Liver (tissue), 9 donors: ENCODE results near the gene AUH. TPM values are rescaled to one million over a fixed set of nuclear protein-coding genes. Genes with fewer than 3 reads are reported as not detected.

Experiments
- DNase-seq: peaks from one replicate; pipeline ENCODE4 v3.0.0-alpha.2; 2017; ENCODE audit warnings: low spot score
- H3K27ac ChIP-seq, 2 donors: one replicate each; pipeline ENCODE4 v1.7.0; 2013; ENCODE audit warnings: inconsistent platforms in 2 of 2, low read length in 2 of 2, control low read depth in 1 of 2, low read depth in 1 of 2, mild to moderate bottlenecking in 1 of 2
- H3K27me3 ChIP-seq, 4 donors: one replicate each; pipeline versions ENCODE4 v1.6.1 to v1.7.0; 2013; ENCODE audit warnings: low read length in 3 of 4, inconsistent platforms in 1 of 4, mild to moderate bottlenecking in 1 of 4, moderate library complexity in 1 of 4; ENCODE audit not compliant: control insufficient read depth in 4 of 4, insufficient read depth in 4 of 4
- H3K36me3 ChIP-seq, 4 donors: one replicate each; pipeline versions ENCODE4 v1.6.1 to v1.7.0; 2013; ENCODE audit warnings: low read length in 3 of 4, mild to moderate bottlenecking in 3 of 4, low read depth in 1 of 4, moderate library complexity in 1 of 4; ENCODE audit not compliant: control insufficient read depth in 4 of 4, insufficient read depth in 3 of 4
- H3K4me1 ChIP-seq, 4 donors: one replicate each; pipeline versions ENCODE4 v1.6.1 to v1.7.0; 2013; ENCODE audit warnings: low read length in 3 of 4, mild to moderate bottlenecking in 3 of 4, moderate library complexity in 1 of 4; ENCODE audit not compliant: control insufficient read depth in 4 of 4, insufficient read depth in 4 of 4
- H3K4me3 ChIP-seq, 3 donors: one replicate each; pipeline versions ENCODE4 v1.6.1 to v1.7.0; 2013; ENCODE audit warnings: low read length in 3 of 3, control low read depth in 1 of 3, low read depth in 1 of 3, mild to moderate bottlenecking in 1 of 3
- H3K9ac ChIP-seq, 2 donors: one replicate each; pipeline ENCODE4 v1.7.0; 2013; ENCODE audit warnings: low read length in 2 of 2, mild to moderate bottlenecking in 2 of 2, moderate library complexity in 2 of 2, control low read depth in 1 of 2, low read depth in 1 of 2
- H3K9me3 ChIP-seq, 4 donors: one replicate each; pipeline versions ENCODE4 v1.6.1 to v1.7.0; 2013; ENCODE audit warnings: low read length in 3 of 4; ENCODE audit not compliant: control insufficient read depth in 4 of 4
- FOXA1 ChIP-seq: IDR thresholded peaks from 2 replicates; pipeline ENCODE4 v1.6.1; 2016; ENCODE audit warnings: antibody characterized with exemption
- FOXA2 ChIP-seq: IDR thresholded peaks from 2 replicates; pipeline ENCODE4 v1.6.1; 2016; ENCODE audit warnings: antibody characterized with exemption
- GABPA ChIP-seq, 2 donors: IDR thresholded peaks in 1 of 2; conservative IDR thresholded peaks in 1 of 2; 2 replicates each; pipeline ENCODE4 v1.6.1; 2016; ENCODE audit warnings: antibody characterized with exemption in 2 of 2, mild to moderate bottlenecking in 1 of 2, moderate library complexity in 1 of 2
- HNF4A ChIP-seq, 2 donors: conservative IDR thresholded peaks; 2 replicates each; pipeline ENCODE4 v1.6.1; 2016; ENCODE audit warnings: antibody characterized with exemption in 2 of 2, mild to moderate bottlenecking in 2 of 2
- HNF4G ChIP-seq: IDR thresholded peaks from 2 replicates; pipeline ENCODE4 v1.6.1; 2016; ENCODE audit warnings: antibody characterized with exemption
- JUND ChIP-seq, 2 donors: IDR thresholded peaks; 2 replicates each; pipeline ENCODE4 v1.6.1; 2016; ENCODE audit warnings: antibody characterized with exemption in 2 of 2
- NR2F2 ChIP-seq: IDR thresholded peaks from 2 replicates; pipeline ENCODE4 v1.6.1; 2016; ENCODE audit warnings: antibody characterized with exemption
- RXRA ChIP-seq, 2 donors: IDR thresholded peaks; 2 replicates each; pipeline ENCODE4 v1.6.1; 2017 to 2018; ENCODE audit warnings: antibody characterized with exemption in 2 of 2, mild to moderate bottlenecking in 1 of 2
- SP1 ChIP-seq: IDR thresholded peaks from 2 replicates; pipeline ENCODE4 v1.6.1; 2018; ENCODE audit warnings: antibody characterized with exemption, mild to moderate bottlenecking
- TAF1 ChIP-seq: conservative IDR thresholded peaks from 2 replicates; pipeline ENCODE4 v1.6.1; 2016; ENCODE audit warnings: antibody characterized with exemption, mild to moderate bottlenecking
- YY1 ChIP-seq: IDR thresholded peaks from 2 replicates; pipeline ENCODE4 v1.6.1; 2016; ENCODE audit warnings: antibody characterized with exemption, mild to moderate bottlenecking
- WGBS: extraction: QIAGEN DNeasy Blood & Tissue Kit; methylation state at CpG from one replicate; pipeline ENCODE4 v1.1.7; 2013; 5-methylcytosine and 5-hydroxymethylcytosine counted together
- polyA plus RNA-seq, 2 donors: library from polyadenylated mRNA; stranded (reverse) in 1 of 2; unstranded in 1 of 2; fragments of 200-250 nt in 1 of 2; fragments of >200 nt in 1 of 2; fragmentation: Nextera tagmentation in 1 of 2; extraction: Ambion mirVana in 1 of 2; gene quantifications; one replicate each; pipeline versions ENCODE4 v1.2.1 to v1.2.3, GENCODE V29; 2013 to 2015
- total RNA-seq, 2 donors: library from RNA; depleted of rRNA; stranded (reverse); fragments of >200 nt; gene quantifications; one replicate each; pipeline ENCODE4 v1.2.3, GENCODE V29; 2014
- TF ChIP-seq, protein P1 (sequence below): IDR thresholded peaks from 2 replicates; pipeline ENCODE4 v1.6.1; 2016; ENCODE audit warnings: antibody characterized with exemption, mild to moderate bottlenecking
- TF ChIP-seq, protein P2 (sequence below): IDR thresholded peaks from 2 replicates; pipeline ENCODE4 v1.6.1; 2016; ENCODE audit warnings: antibody characterized with exemption
- TF ChIP-seq, protein P3 (sequence below): IDR thresholded peaks from 2 replicates; pipeline ENCODE4 v1.6.1; 2016; ENCODE audit warnings: antibody characterized with exemption
- TF ChIP-seq, protein P4 (sequence below): fragments of 150-350 bp; IDR thresholded peaks from 2 replicates; pipeline ENCODE4 v1.5.1; 2017; ENCODE audit warnings: improper control_type of control experiment, low read depth, low read length; ENCODE audit not compliant: missing input control
- donor health status: healthy.
- donor health status: healthy.
- donor health status: healthy.
- donor health status: healthy.
- donor health status: healthy.

AUH gene
- total and polyA plus RNA-seq, 4 donors = 12.1 to 30.0 (median 24.9) TPM

DNA sequence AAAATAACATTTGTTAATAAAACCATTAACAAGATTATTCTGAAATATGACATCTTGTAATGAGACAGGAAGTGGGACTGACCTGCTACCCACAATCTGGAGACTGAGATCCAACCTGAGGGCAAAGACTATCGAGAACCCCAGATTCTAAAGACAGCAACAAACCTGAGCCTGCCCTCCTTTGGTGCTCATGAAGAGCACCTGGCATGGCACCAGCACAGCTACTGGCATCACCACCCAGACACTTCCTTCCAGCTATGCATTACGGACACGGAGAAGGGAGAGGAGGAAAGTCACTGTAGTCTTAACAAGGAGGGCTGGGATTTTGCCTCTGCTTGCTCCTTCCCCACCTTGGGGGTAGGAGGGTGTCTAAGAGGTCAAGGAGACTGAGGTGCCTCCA lies 105.5 kb downstream of the AUH start:
- Histone ChIP-seq H3K27me3 (no peaks in the 10 kb centered on the region), H3K36me3 (no peaks in the 10 kb centered on the region), H3K27ac (no peak overlapping the region), H3K4me1 (no peaks in the 10 kb centered on the region), H3K9me3 (no peaks in the 10 kb centered on the region), H3K4me3 (no peak overlapping the region), H3K9ac (no peak overlapping the region)
- TF ChIP-seq RXRA (IDR thresholded peaks at IDR 0.05) = no peak
- no peak for TF ChIP-seq TAF1
- no peak for TF ChIP-seq JUND (IDR thresholded peaks at IDR 0.05)
- TF ChIP-seq FOXA2 = no peak
- TF ChIP-seq YY1 = no peak
- TF ChIP-seq FOXA1 = no peak
- TF ChIP-seq GABPA (IDR thresholded peaks at IDR 0.05 in 1 of 2, conservative IDR thresholded peaks at IDR 0.05 in 1 of 2) = no peak
- TF ChIP-seq, protein P1, sequence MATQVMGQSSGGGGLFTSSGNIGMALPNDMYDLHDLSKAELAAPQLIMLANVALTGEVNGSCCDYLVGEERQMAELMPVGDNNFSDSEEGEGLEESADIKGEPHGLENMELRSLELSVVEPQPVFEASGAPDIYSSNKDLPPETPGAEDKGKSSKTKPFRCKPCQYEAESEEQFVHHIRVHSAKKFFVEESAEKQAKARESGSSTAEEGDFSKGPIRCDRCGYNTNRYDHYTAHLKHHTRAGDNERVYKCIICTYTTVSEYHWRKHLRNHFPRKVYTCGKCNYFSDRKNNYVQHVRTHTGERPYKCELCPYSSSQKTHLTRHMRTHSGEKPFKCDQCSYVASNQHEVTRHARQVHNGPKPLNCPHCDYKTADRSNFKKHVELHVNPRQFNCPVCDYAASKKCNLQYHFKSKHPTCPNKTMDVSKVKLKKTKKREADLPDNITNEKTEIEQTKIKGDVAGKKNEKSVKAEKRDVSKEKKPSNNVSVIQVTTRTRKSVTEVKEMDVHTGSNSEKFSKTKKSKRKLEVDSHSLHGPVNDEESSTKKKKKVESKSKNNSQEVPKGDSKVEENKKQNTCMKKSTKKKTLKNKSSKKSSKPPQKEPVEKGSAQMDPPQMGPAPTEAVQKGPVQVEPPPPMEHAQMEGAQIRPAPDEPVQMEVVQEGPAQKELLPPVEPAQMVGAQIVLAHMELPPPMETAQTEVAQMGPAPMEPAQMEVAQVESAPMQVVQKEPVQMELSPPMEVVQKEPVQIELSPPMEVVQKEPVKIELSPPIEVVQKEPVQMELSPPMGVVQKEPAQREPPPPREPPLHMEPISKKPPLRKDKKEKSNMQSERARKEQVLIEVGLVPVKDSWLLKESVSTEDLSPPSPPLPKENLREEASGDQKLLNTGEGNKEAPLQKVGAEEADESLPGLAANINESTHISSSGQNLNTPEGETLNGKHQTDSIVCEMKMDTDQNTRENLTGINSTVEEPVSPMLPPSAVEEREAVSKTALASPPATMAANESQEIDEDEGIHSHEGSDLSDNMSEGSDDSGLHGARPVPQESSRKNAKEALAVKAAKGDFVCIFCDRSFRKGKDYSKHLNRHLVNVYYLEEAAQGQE = no peak
- no peak for TF ChIP-seq NR2F2
- TF ChIP-seq, protein P2, sequence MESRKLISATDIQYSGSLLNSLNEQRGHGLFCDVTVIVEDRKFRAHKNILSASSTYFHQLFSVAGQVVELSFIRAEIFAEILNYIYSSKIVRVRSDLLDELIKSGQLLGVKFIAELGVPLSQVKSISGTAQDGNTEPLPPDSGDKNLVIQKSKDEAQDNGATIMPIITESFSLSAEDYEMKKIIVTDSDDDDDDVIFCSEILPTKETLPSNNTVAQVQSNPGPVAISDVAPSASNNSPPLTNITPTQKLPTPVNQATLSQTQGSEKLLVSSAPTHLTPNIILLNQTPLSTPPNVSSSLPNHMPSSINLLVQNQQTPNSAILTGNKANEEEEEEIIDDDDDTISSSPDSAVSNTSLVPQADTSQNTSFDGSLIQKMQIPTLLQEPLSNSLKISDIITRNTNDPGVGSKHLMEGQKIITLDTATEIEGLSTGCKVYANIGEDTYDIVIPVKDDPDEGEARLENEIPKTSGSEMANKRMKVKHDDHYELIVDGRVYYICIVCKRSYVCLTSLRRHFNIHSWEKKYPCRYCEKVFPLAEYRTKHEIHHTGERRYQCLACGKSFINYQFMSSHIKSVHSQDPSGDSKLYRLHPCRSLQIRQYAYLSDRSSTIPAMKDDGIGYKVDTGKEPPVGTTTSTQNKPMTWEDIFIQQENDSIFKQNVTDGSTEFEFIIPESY = no peak
- TF ChIP-seq, protein P3, sequence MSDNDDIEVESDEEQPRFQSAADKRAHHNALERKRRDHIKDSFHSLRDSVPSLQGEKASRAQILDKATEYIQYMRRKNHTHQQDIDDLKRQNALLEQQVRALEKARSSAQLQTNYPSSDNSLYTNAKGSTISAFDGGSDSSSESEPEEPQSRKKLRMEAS = no peak
- TF ChIP-seq HNF4G = no peak
- no peak for DNase-seq
- WGBS = 85% methylated on average over 3 of the region's 3 CpGs

DNA sequence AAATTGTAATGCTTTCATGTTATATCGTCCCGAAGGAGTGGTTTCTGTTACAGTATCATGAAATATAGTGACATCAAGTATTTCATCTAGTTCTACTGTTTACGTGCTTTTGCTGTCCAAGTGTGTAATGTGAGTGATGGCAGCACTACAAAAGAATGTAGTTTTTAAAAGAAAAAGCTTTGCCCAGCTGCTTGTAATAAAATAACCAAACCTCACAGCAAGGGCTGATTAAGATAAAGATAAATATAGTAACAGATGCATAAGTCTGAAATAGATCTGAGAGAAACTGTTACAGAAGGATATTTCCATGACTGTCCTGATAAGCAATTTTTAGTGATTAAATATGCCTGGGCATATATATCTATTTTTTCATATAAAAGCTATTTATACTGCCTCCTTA lies 106.4 kb downstream of the AUH start:
- Histone ChIP-seq H3K4me1 (no peaks in the 10 kb centered on the region), H3K9me3 (no peaks in the 10 kb centered on the region), H3K36me3 (no peaks in the 10 kb centered on the region), H3K27me3 (no peaks in the 10 kb centered on the region), H3K4me3 (no peak overlapping the region), H3K9ac (no peak overlapping the region), H3K27ac (no peak overlapping the region)
- 91% methylated on average over 3 of the region's 3 CpGs for WGBS
- TF ChIP-seq YY1 (no peak), FOXA2 (no peak), HNF4A (conservative IDR thresholded peaks at IDR 0.05) (no peak), HNF4G (no peak), SP1 (no peak)
- TF ChIP-seq, protein P3 = no peak
- TF ChIP-seq, protein P4, sequence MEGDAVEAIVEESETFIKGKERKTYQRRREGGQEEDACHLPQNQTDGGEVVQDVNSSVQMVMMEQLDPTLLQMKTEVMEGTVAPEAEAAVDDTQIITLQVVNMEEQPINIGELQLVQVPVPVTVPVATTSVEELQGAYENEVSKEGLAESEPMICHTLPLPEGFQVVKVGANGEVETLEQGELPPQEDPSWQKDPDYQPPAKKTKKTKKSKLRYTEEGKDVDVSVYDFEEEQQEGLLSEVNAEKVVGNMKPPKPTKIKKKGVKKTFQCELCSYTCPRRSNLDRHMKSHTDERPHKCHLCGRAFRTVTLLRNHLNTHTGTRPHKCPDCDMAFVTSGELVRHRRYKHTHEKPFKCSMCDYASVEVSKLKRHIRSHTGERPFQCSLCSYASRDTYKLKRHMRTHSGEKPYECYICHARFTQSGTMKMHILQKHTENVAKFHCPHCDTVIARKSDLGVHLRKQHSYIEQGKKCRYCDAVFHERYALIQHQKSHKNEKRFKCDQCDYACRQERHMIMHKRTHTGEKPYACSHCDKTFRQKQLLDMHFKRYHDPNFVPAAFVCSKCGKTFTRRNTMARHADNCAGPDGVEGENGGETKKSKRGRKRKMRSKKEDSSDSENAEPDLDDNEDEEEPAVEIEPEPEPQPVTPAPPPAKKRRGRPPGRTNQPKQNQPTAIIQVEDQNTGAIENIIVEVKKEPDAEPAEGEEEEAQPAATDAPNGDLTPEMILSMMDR = no peak
- no peak for DNase-seq
